HG03066 (cell line): ENCODE results near the gene KCNK17.
A peak's percentile ranks its signal among the peaks of the same experiment; 100 is the strongest.
"Not testable (repeated sequence)": the region's sequence is repeated elsewhere in the genome, so short reads cannot be mapped to it uniquely, and the experiment has no call there.

Source experiments
- ATAC-seq: cut with Tn5 transposase; IDR thresholded peaks from one replicate; pipeline ENCODE4 v1.9.1; 2021; ENCODE audit warnings: low read depth; ENCODE audit not compliant: unreplicated experiment

Gene KCNK17

GRCh38 chr6:39304951-39305350 lies 9.3 kb downstream of the KCNK17 start:
- no peak for ATAC-seq

- ATAC-seq: no peak
Observed at GRCh38 chr6:39303425-39304153, 10.6 kb downstream of the KCNK17 start.

- peak; percentile 63 for ATAC-seq
Observed at GRCh38 chr6:39302669-39303424, 11.4 kb downstream of the KCNK17 start.

GRCh38 chr6:39302011-39302410 lies 12.2 kb downstream of the KCNK17 start:
- ATAC-seq: no peak

GRCh38 chr6:39301606-39302005 lies 12.6 kb downstream of the KCNK17 start:
- no peak for ATAC-seq

- ATAC-seq: no peak
Observed at GRCh38 chr6:39300739-39301138, 13.5 kb downstream of the KCNK17 start.

- ATAC-seq: no peak
Observed at GRCh38 chr6:39298061-39298460, 16.2 kb downstream of the KCNK17 start.

- ATAC-seq: no peak
Observed at GRCh38 chr6:39296745-39297640, 17.2 kb downstream of the KCNK17 start.

GRCh38 chr6:39295611-39296011 lies 18.6 kb downstream of the KCNK17 start:
- no peak for ATAC-seq

- no peak for ATAC-seq
Observed at GRCh38 chr6:39294899-39295298, 19.3 kb downstream of the KCNK17 start.

- ATAC-seq: no peak
Observed at GRCh38 chr6:39294133-39294532, 20.1 kb downstream of the KCNK17 start.

GRCh38 chr6:39292637-39293036 lies 21.6 kb downstream of the KCNK17 start:
- ATAC-seq: no peak

- ATAC-seq: no peak
Observed at GRCh38 chr6:39289490-39289889, 24.7 kb downstream of the KCNK17 start.

GRCh38 chr6:39287601-39288000 lies 26.6 kb downstream of the KCNK17 start:
- ATAC-seq: no peak

- not testable (repeated sequence) for ATAC-seq
Observed at GRCh38 chr6:39286596-39286995, 27.6 kb downstream of the KCNK17 start.

- no peak for ATAC-seq
Observed at GRCh38 chr6:39282774-39283173, 31.4 kb downstream of the KCNK17 start.

GRCh38 chr6:39281312-39281980 lies 32.8 kb downstream of the KCNK17 start:
- ATAC-seq: no peak

- ATAC-seq: no peak
Observed at GRCh38 chr6:39280247-39280731, 33.9 kb downstream of the KCNK17 start.

GRCh38 chr6:39279539-39279938 lies 34.7 kb downstream of the KCNK17 start:
- ATAC-seq: no peak

- ATAC-seq: no peak
Observed at GRCh38 chr6:39276379-39276995, 37.7 kb downstream of the KCNK17 start.
